ENCODE results near the gene NEK3. TPM values are rescaled to one million over a fixed set of nuclear protein-coding genes. Genes with fewer than 3 reads are reported as not detected.

The NEK3 gene
- total and polyA plus RNA-seq, 4 donors, result 3.0 to 4.4 (median 3.9) TPM

GRCh38 chr13:52127378-52127777 lies 32.0 kb downstream of the NEK3 start:
- H3K9me3 ChIP-seq (ENCODE audit: control insufficient read depth in 4 of 4, low read length in 3 of 4), result no peaks in the 10 kb centered on the region
- no peak overlapping the region for H3K27ac ChIP-seq (ENCODE audit: low read depth in 1 of 2, low read length in 2 of 2)
- no peaks in the 10 kb centered on the region for H3K27me3 ChIP-seq (ENCODE audit: control insufficient read depth in 4 of 4, insufficient read depth in 4 of 4, low read length in 3 of 4)
- peaks cover 0 to 6% (median 2%) of the 10 kb centered on the region in 4 donors for H3K36me3 ChIP-seq (ENCODE audit: control insufficient read depth in 4 of 4, insufficient read depth in 3 of 4, low read depth in 1 of 4, low read length in 3 of 4)
- TF ChIP-seq GABPA (IDR thresholded peaks at IDR 0.05 in 1 of 2, conservative IDR thresholded peaks at IDR 0.05 in 1 of 2) (no peak), HNF4G (IDR thresholded peaks at IDR 0.05) (no peak), ATF3 (IDR thresholded peaks at IDR 0.05) (no peak), FOXA1 (IDR thresholded peaks at IDR 0.05) (no peak), NR2F2 (IDR thresholded peaks at IDR 0.05) (peak; percentile 12)
- no peak overlapping the region for H3K4me3 ChIP-seq (ENCODE audit: low read depth in 1 of 3, low read length in 3 of 3)
- no peak for DNase-seq (ENCODE audit: low spot score)
- no peak overlapping the region for H3K9ac ChIP-seq (ENCODE audit: low read depth in 1 of 2, low read length in 2 of 2)
- 55% methylated on average over 6 of the region's 6 CpGs for WGBS
- H3K4me1 ChIP-seq (ENCODE audit: control insufficient read depth in 4 of 4, insufficient read depth in 4 of 4, low read length in 3 of 4), result peaks cover 4 to 17% (median 14%) of the 10 kb centered on the region in 4 donors

- Histone ChIP-seq H3K4me1 (ENCODE audit: control insufficient read depth in 4 of 4, insufficient read depth in 4 of 4, low read length in 3 of 4) (peaks cover 4 to 17% (median 14%) of the 10 kb centered on the region in 4 donors), H3K27ac (ENCODE audit: low read depth in 1 of 2, low read length in 2 of 2) (no peak overlapping the region), H3K9ac (ENCODE audit: low read depth in 1 of 2, low read length in 2 of 2) (no peak overlapping the region), H3K4me3 (ENCODE audit: low read depth in 1 of 3, low read length in 3 of 3) (no peak overlapping the region), H3K27me3 (ENCODE audit: control insufficient read depth in 4 of 4, insufficient read depth in 4 of 4, low read length in 3 of 4) (no peaks in the 10 kb centered on the region), H3K9me3 (ENCODE audit: control insufficient read depth in 4 of 4, low read length in 3 of 4) (no peaks in the 10 kb centered on the region), H3K36me3 (ENCODE audit: control insufficient read depth in 4 of 4, insufficient read depth in 3 of 4, low read depth in 1 of 4, low read length in 3 of 4) (no peaks in the 10 kb centered on the region)
- 95% methylated on average over 3 of the region's 3 CpGs for WGBS
- DNase-seq (ENCODE audit: low spot score), result no peak
- TF ChIP-seq CTCF (IDR thresholded peaks at IDR 0.05; ENCODE audit: low read depth, low read length, missing input control), result no peak
- no peak for TF ChIP-seq MAX (IDR thresholded peaks at IDR 0.05)
- TF ChIP-seq SP1 (IDR thresholded peaks at IDR 0.05), result no peak
- no peak for TF ChIP-seq GABPA (IDR thresholded peaks at IDR 0.05 in 1 of 2, conservative IDR thresholded peaks at IDR 0.05 in 1 of 2)
- no peak for TF ChIP-seq YY1 (IDR thresholded peaks at IDR 0.05)
- no peak for TF ChIP-seq REST (IDR thresholded peaks at IDR 0.05)
- TF ChIP-seq NR2F2 (IDR thresholded peaks at IDR 0.05), result no peak
- TF ChIP-seq FOXA1 (IDR thresholded peaks at IDR 0.05), result no peak
- TF ChIP-seq RAD21 (IDR thresholded peaks at IDR 0.05), result no peak
- TF ChIP-seq TAF1 (conservative IDR thresholded peaks at IDR 0.05), result no peak
- TF ChIP-seq EGR1 (IDR thresholded peaks at IDR 0.05; ENCODE audit: low read depth in 2 of 2), result no peak
- TF ChIP-seq JUND (IDR thresholded peaks at IDR 0.05), result no peak
Measured at GRCh38 chr13:52125547-52125946, 33.9 kb downstream of the NEK3 start.
